Forelimb muscle (tissue), 1 donor: Measurements from ENCODE around the gene ZMAT5. TPM values are rescaled to one million over a fixed set of nuclear protein-coding genes. Genes with fewer than 3 reads are reported as not detected.

Experiments used
- DNase-seq: peaks from one replicate; pipeline ENCODE4 v3.0.0-alpha.2; 2013; ENCODE audit warnings: low read depth
- polyA plus RNA-seq: library from polyadenylated mRNA; unstranded; fragments of 120-200 nt; gene quantifications from one replicate; pipeline ENCODE4 v1.2.1, GENCODE V29; 2013; ENCODE audit not compliant: insufficient read length

ZMAT5 gene
- polyA plus RNA-seq, 1 donor, result 18.0 TPM

- DNase-seq, result no peak
Observed at GRCh38 chr22:29729161-29729560, 37.6 kb downstream of the ZMAT5 start.

GRCh38 chr22:29727131-29727523 is 39.7 kb downstream of the ZMAT5 start:
- no peak for DNase-seq

GRCh38 chr22:29726512-29727130 is 40.2 kb downstream of the ZMAT5 start:
- no peak for DNase-seq

- no peak for DNase-seq
Observed at GRCh38 chr22:29726106-29726505, 40.7 kb downstream of the ZMAT5 start.

GRCh38 chr22:29724843-29725242 is 42.0 kb downstream of the ZMAT5 start:
- DNase-seq, result no peak

- no peak for DNase-seq
Observed at GRCh38 chr22:29723766-29724165, 43.0 kb downstream of the ZMAT5 start.

- DNase-seq, result no peak
Observed at GRCh38 chr22:29722587-29722986, 44.2 kb downstream of the ZMAT5 start.

GRCh38 chr22:29722151-29722550 is 44.7 kb downstream of the ZMAT5 start:
- DNase-seq, result no peak

GRCh38 chr22:29720811-29721323 is 45.9 kb downstream of the ZMAT5 start:
- no peak for DNase-seq

- DNase-seq, result no peak
Observed at GRCh38 chr22:29719899-29720645, 46.7 kb downstream of the ZMAT5 start, which contains the start of gene CABP7. Gene CABP7, plus strand, starts transcription at chr22:29720003. Its CDS starts 422 bp downstream, at chr22:29720425.

- DNase-seq, result no peak
Observed at GRCh38 chr22:29718949-29719898, 47.6 kb downstream of the ZMAT5 start.

GRCh38 chr22:29717789-29718188 is 49.0 kb downstream of the ZMAT5 start:
- DNase-seq, result no peak

- peak; percentile 55 for DNase-seq
Observed at GRCh38 chr22:29716814-29717545, 49.8 kb downstream of the ZMAT5 start.

- no peak for DNase-seq
Observed at GRCh38 chr22:29715705-29716104, 51.1 kb downstream of the ZMAT5 start.

GRCh38 chr22:29715240-29715639 is 51.6 kb downstream of the ZMAT5 start:
- DNase-seq, result no peak

- no peak for DNase-seq
Observed at GRCh38 chr22:29713156-29713727, 53.6 kb downstream of the ZMAT5 start.

GRCh38 chr22:29712119-29712518 is 54.7 kb downstream of the ZMAT5 start:
- no peak for DNase-seq

- no peak for DNase-seq
Observed at GRCh38 chr22:29710922-29711593, 55.7 kb downstream of the ZMAT5 start.

GRCh38 chr22:29710193-29710592 is 56.6 kb downstream of the ZMAT5 start:
- DNase-seq, result no peak

GRCh38 chr22:29707471-29707870 is 59.3 kb downstream of the ZMAT5 start:
- no peak for DNase-seq
